ENCODE results near the gene FRYL. TPM values are rescaled to one million over a fixed set of nuclear protein-coding genes. Genes with fewer than 3 reads are reported as not detected.

Gene FRYL
- total RNA-seq, 1 experiment from 2014 or later, result 43.1 TPM

- no peak for DNase-seq (ENCODE audit: low spot score)
- ChIA-PET POLR2A (ENCODE audit: low non-redundant PET) (no interaction called here), CTCF (no interaction called here)
- no TSS peak for BruUV-seq (replicated peaks)
- H3K36me3 ChIP-seq (ENCODE audit: insufficient read depth, low read length, poor library complexity, severe bottlenecking), result no peaks in the 10 kb centered on the region
- no peak overlapping the region for H3K27ac ChIP-seq (ENCODE audit: low read depth, low read length, poor library complexity, severe bottlenecking)
- no peaks in the 10 kb centered on the region for H3K27me3 ChIP-seq (replicated peaks; ENCODE audit: insufficient read depth, low read depth, low read length, poor library complexity)
- no peak for TF ChIP-seq EZH2 (IDR thresholded peaks at IDR 0.05; ENCODE audit: borderline replicate concordance, low read depth, low read length, poor library complexity, severe bottlenecking)
- TF ChIP-seq CTCF (conservative IDR thresholded peaks at IDR 0.05; ENCODE audit: low read depth, low read length), result no peak
- H3K4me1 ChIP-seq (ENCODE audit: insufficient read depth, low read length, poor library complexity, severe bottlenecking), result peaks cover 6% of the 10 kb centered on the region
- no peak overlapping the region for H3K4me3 ChIP-seq (ENCODE audit: low read depth, low read length, poor library complexity, severe bottlenecking)
- H3K9me3 ChIP-seq (ENCODE audit: low read depth, low read length, poor library complexity, severe bottlenecking), result no peaks in the 10 kb centered on the region
- intact Hi-C loops (cut with micrococcal nuclease; ENCODE audit: unreplicated experiment), result no loop called here
These were observed 52.2 kb downstream of the FRYL start for GRCh38 chr4:48727666-48728459.

GRCh38 chr4:48725414-48725813 lies 54.7 kb downstream of the FRYL start:
- TF ChIP-seq CTCF (conservative IDR thresholded peaks at IDR 0.05; ENCODE audit: low read depth, low read length) (no peak), EZH2 (IDR thresholded peaks at IDR 0.05; ENCODE audit: borderline replicate concordance, low read depth, low read length, poor library complexity, severe bottlenecking) (no peak)
- CTCF ChIA-PET, result no interaction called here
- intact Hi-C loops (cut with micrococcal nuclease; ENCODE audit: unreplicated experiment), result no loop called here

GRCh38 chr4:48722509-48723446 lies 57.3 kb downstream of the FRYL start:
- H3K27me3 ChIP-seq (replicated peaks; ENCODE audit: insufficient read depth, low read depth, low read length, poor library complexity), result no peaks in the 10 kb centered on the region
- ChIA-PET POLR2A (ENCODE audit: low non-redundant PET) (no interaction called here), CTCF (no interaction called here)
- BruUV-seq (replicated peaks), result no TSS peak
- H3K9me3 ChIP-seq (ENCODE audit: low read depth, low read length, poor library complexity, severe bottlenecking), result no peaks in the 10 kb centered on the region
- intact Hi-C loops (cut with micrococcal nuclease; ENCODE audit: unreplicated experiment), result no loop called here
- DNase-seq (ENCODE audit: low spot score), result no peak
- TF ChIP-seq CTCF (conservative IDR thresholded peaks at IDR 0.05; ENCODE audit: low read depth, low read length) (no peak), EZH2 (IDR thresholded peaks at IDR 0.05; ENCODE audit: borderline replicate concordance, low read depth, low read length, poor library complexity, severe bottlenecking) (no peak)
- H3K27ac ChIP-seq (ENCODE audit: low read depth, low read length, poor library complexity, severe bottlenecking), result no peak overlapping the region
- no peak overlapping the region for H3K4me3 ChIP-seq (ENCODE audit: low read depth, low read length, poor library complexity, severe bottlenecking)
- H3K4me1 ChIP-seq (ENCODE audit: insufficient read depth, low read length, poor library complexity, severe bottlenecking), result peaks cover 6% of the 10 kb centered on the region
- H3K36me3 ChIP-seq (ENCODE audit: insufficient read depth, low read length, poor library complexity, severe bottlenecking), result no peaks in the 10 kb centered on the region

More at GRCh38 chr4:48725414-48725813, 54.7 kb downstream of the FRYL start:
- H3K36me3 ChIP-seq (ENCODE audit: insufficient read depth, low read length, poor library complexity, severe bottlenecking), result no peaks in the 10 kb centered on the region
- DNase-seq (ENCODE audit: low spot score), result no peak
- H3K4me1 ChIP-seq (ENCODE audit: insufficient read depth, low read length, poor library complexity, severe bottlenecking), result peaks cover 6% of the 10 kb centered on the region
- no TSS peak for BruUV-seq (replicated peaks)
- POLR2A ChIA-PET (ENCODE audit: low non-redundant PET), result no interaction called here
- H3K27ac ChIP-seq (ENCODE audit: low read depth, low read length, poor library complexity, severe bottlenecking), result no peak overlapping the region
- H3K27me3 ChIP-seq (replicated peaks; ENCODE audit: insufficient read depth, low read depth, low read length, poor library complexity), result no peaks in the 10 kb centered on the region
- no peak overlapping the region for H3K4me3 ChIP-seq (ENCODE audit: low read depth, low read length, poor library complexity, severe bottlenecking)
- H3K9me3 ChIP-seq (ENCODE audit: low read depth, low read length, poor library complexity, severe bottlenecking), result no peaks in the 10 kb centered on the region

Data from A673 (cell line).